Mesenchymal stem cell (in vitro differentiated cells and primary cell): ENCODE measurements around the gene CLRN1.

Experiments
- DNase-seq: peaks from one replicate; pipeline ENCODE4 v3.0.0-alpha.2; 2013
- H2AFZ ChIP-seq: one replicate; pipeline ENCODE4 v1.6.1; 2013; ENCODE audit warnings: low read depth, mild to moderate bottlenecking, control low read depth, inconsistent platforms, low read length, moderate library complexity
- H2AK5ac ChIP-seq: 2 replicates; pipeline ENCODE4 v1.6.1; 2013; ENCODE audit warnings: low read length, moderate library complexity, mild to moderate bottlenecking, inconsistent platforms; ENCODE audit not compliant: severe bottlenecking
- H2BK120ac ChIP-seq: one replicate; pipeline ENCODE4 v1.6.1; 2013; ENCODE audit warnings: low read depth, mild to moderate bottlenecking, inconsistent platforms, low read length, moderate library complexity
- H2BK12ac ChIP-seq, 2 experiments: one replicate each; pipeline ENCODE4 v1.6.1; 2013; ENCODE audit warnings: inconsistent platforms in 2 of 2, low read length in 2 of 2, mild to moderate bottlenecking in 2 of 2, moderate library complexity in 2 of 2, control low read depth in 1 of 2
- H2BK15ac ChIP-seq: one replicate; pipeline ENCODE4 v1.6.1; 2013; ENCODE audit warnings: mild to moderate bottlenecking, low read depth, inconsistent platforms; ENCODE audit not compliant: poor library complexity, severe bottlenecking
- H2BK5ac ChIP-seq: 2 replicates; pipeline ENCODE4 v1.6.1; 2013; ENCODE audit warnings: low read depth, mild to moderate bottlenecking, low read length, control low read depth, inconsistent platforms; ENCODE audit not compliant: poor library complexity, severe bottlenecking
- H3K14ac ChIP-seq, 2 experiments: one replicate each; pipeline ENCODE4 v1.6.1; 2013; ENCODE audit warnings: inconsistent platforms in 2 of 2, low read length in 2 of 2, control low read depth in 1 of 2, mild to moderate bottlenecking in 1 of 2, moderate library complexity in 1 of 2
- H3K18ac ChIP-seq, 2 experiments: one replicate each; pipeline ENCODE4 v1.6.1; 2013; ENCODE audit warnings: inconsistent platforms in 2 of 2, low read length in 2 of 2, control low read depth in 1 of 2, low read depth in 1 of 2, mild to moderate bottlenecking in 1 of 2
- H3K23ac ChIP-seq, 2 experiments: one replicate each; pipeline ENCODE4 v1.6.1; 2013; ENCODE audit warnings: inconsistent platforms in 2 of 2, low read length in 2 of 2, mild to moderate bottlenecking in 2 of 2, moderate library complexity in 2 of 2, control low read depth in 1 of 2
- H3K27ac ChIP-seq: 2 replicates; pipeline ENCODE4 v1.5.1; 2013; ENCODE audit warnings: mild to moderate bottlenecking, moderate library complexity, low read length, control low read depth, inconsistent platforms; ENCODE audit not compliant: poor library complexity, severe bottlenecking
- H3K27me3 ChIP-seq, 2 experiments: 2 replicates each; pipeline versions ENCODE4 v1.6.1 to v1.7.0; 2013; ENCODE audit warnings: low read length in 2 of 2, mild to moderate bottlenecking in 2 of 2, moderate library complexity in 2 of 2, control low read depth in 1 of 2, inconsistent platforms in 1 of 2; ENCODE audit not compliant: control insufficient read depth in 1 of 2, insufficient read depth in 1 of 2
- H3K36me3 ChIP-seq, 2 experiments: 2 replicates each; pipeline versions ENCODE4 v1.6.1 to v1.7.0; 2013; ENCODE audit warnings: low read length in 2 of 2, control low read depth in 1 of 2, inconsistent platforms in 1 of 2, low read depth in 1 of 2, mild to moderate bottlenecking in 1 of 2; ENCODE audit not compliant: insufficient read depth in 2 of 2, control insufficient read depth in 1 of 2
- H3K4ac ChIP-seq, 2 experiments: one replicate each; pipeline ENCODE4 v1.6.1; 2013; ENCODE audit warnings: inconsistent platforms in 2 of 2, low read length in 2 of 2, mild to moderate bottlenecking in 2 of 2, moderate library complexity in 2 of 2, control low read depth in 1 of 2, low read depth in 1 of 2
- H3K4me1 ChIP-seq: 2 replicates; pipeline ENCODE4 v1.6.1; 2013; ENCODE audit warnings: low read depth, low read length, control low read depth; ENCODE audit not compliant: control insufficient read depth, insufficient read depth
- H3K4me2 ChIP-seq: 2 replicates; pipeline ENCODE4 v1.6.1; 2013; ENCODE audit warnings: low read length, mild to moderate bottlenecking, inconsistent platforms; ENCODE audit not compliant: poor library complexity, severe bottlenecking
- H3K4me3 ChIP-seq, 2 experiments: 2 replicates each; pipeline versions ENCODE4 v1.5.1 to v1.7.0; 2013; ENCODE audit warnings: low read length in 2 of 2, mild to moderate bottlenecking in 2 of 2, control low read depth in 1 of 2, low read depth in 1 of 2; ENCODE audit not compliant: insufficient read depth in 1 of 2
- H3K79me1 ChIP-seq: replicated peaks from 2 replicates; pipeline ENCODE4 v1.6.1; 2013; ENCODE audit warnings: mild to moderate bottlenecking, control low read depth, low read length, inconsistent platforms; ENCODE audit not compliant: poor library complexity, severe bottlenecking
- H3K9ac ChIP-seq: 2 replicates; pipeline ENCODE4 v1.7.0; 2013; ENCODE audit warnings: mild to moderate bottlenecking, low read length, moderate library complexity
- H3K9me3 ChIP-seq: 2 replicates; pipeline ENCODE4 v1.7.0; 2013; ENCODE audit warnings: mild to moderate bottlenecking, low read length; ENCODE audit not compliant: control insufficient read depth
- H4K8ac ChIP-seq: one replicate; pipeline ENCODE4 v1.6.1; 2013; ENCODE audit warnings: inconsistent platforms, mild to moderate bottlenecking, low read length, moderate library complexity
- H4K91ac ChIP-seq: one replicate; pipeline ENCODE4 v1.6.1; 2013; ENCODE audit warnings: mild to moderate bottlenecking, low read length, inconsistent platforms
- WGBS: methylation state at CpG from one replicate; pipeline ENCODE4 v1.1.7; 2013; ENCODE audit warnings: mixed read lengths; 5-methylcytosine and 5-hydroxymethylcytosine counted together

The CLRN1 gene

GRCh38 chr3:151002003-151002981 lies 29.8 kb upstream of the CLRN1 start:
- no peak overlapping the region for H3K9ac ChIP-seq
- no peak overlapping the region for H4K91ac ChIP-seq
- no peaks in the 10 kb centered on the region for H3K79me1 ChIP-seq
- 96% methylated on average over 2 of the region's 5 CpGs for WGBS
- no peak overlapping the region for H2AK5ac ChIP-seq
- H4K8ac ChIP-seq = no peak overlapping the region
- H3K4me2 ChIP-seq = no peak overlapping the region
- no peaks in the 10 kb centered on the region for H3K4me1 ChIP-seq
- H3K23ac ChIP-seq = no peak overlapping the region
- H3K4ac ChIP-seq = no peak overlapping the region
- DNase-seq = no peak
- no peak overlapping the region for H3K14ac ChIP-seq
- H3K36me3 ChIP-seq = no peaks in the 10 kb centered on the region
- H2BK5ac ChIP-seq = no peak overlapping the region
- H3K27ac ChIP-seq = no peak overlapping the region
- no peak overlapping the region for H3K18ac ChIP-seq
- H2BK15ac ChIP-seq = no peak overlapping the region
- H3K4me3 ChIP-seq = no peak overlapping the region
- H2AFZ ChIP-seq = no peak overlapping the region
- no peaks in the 10 kb centered on the region for H3K9me3 ChIP-seq
- H3K27me3 ChIP-seq = peaks cover 0 to 3% of the 10 kb centered on the region in 2 experiments
- no peak overlapping the region for H2BK12ac ChIP-seq
- H2BK120ac ChIP-seq = no peak overlapping the region

GRCh38 chr3:150998996-150999395 lies 26.5 kb upstream of the CLRN1 start:
- H3K4me3 ChIP-seq = no peak overlapping the region

GRCh38 chr3:150996731-150997130 lies 24.2 kb upstream of the CLRN1 start:
- H2BK15ac ChIP-seq = no peak overlapping the region
- H3K14ac ChIP-seq = no peak overlapping the region
- H2BK120ac ChIP-seq = no peak overlapping the region
- no peak overlapping the region for H4K91ac ChIP-seq
- no peaks in the 10 kb centered on the region for H3K79me1 ChIP-seq
- H3K4me1 ChIP-seq = no peaks in the 10 kb centered on the region
- H3K27me3 ChIP-seq = peaks cover 0 to 10% of the 10 kb centered on the region in 2 experiments
- H3K27ac ChIP-seq = no peak overlapping the region
- no peaks in the 10 kb centered on the region for H3K36me3 ChIP-seq
- H3K18ac ChIP-seq = no peak overlapping the region
- no peak overlapping the region for H2AK5ac ChIP-seq
- no peak overlapping the region for H2BK12ac ChIP-seq
- H3K9me3 ChIP-seq = peaks cover 6% of the 10 kb centered on the region
- H2AFZ ChIP-seq = no peak overlapping the region
- H3K4me3 ChIP-seq = no peak overlapping the region
- DNase-seq = no peak
- H3K9ac ChIP-seq = no peak overlapping the region
- H3K4me2 ChIP-seq = no peak overlapping the region
- no peak overlapping the region for H2BK5ac ChIP-seq
- no peak overlapping the region for H3K4ac ChIP-seq
- no peak overlapping the region for H4K8ac ChIP-seq
- no peak overlapping the region for H3K23ac ChIP-seq

More at GRCh38 chr3:150998996-150999395, 26.5 kb upstream of the CLRN1 start:
- no peak overlapping the region for H3K23ac ChIP-seq
- H3K27me3 ChIP-seq = peaks cover 0 to 4% of the 10 kb centered on the region in 2 experiments
- no peak overlapping the region for H2BK5ac ChIP-seq
- no peak for DNase-seq
- no peak overlapping the region for H4K91ac ChIP-seq
- H3K14ac ChIP-seq = no peak overlapping the region
- no peak overlapping the region for H4K8ac ChIP-seq
- no peak overlapping the region for H2AFZ ChIP-seq
- H3K4ac ChIP-seq = no peak overlapping the region
- H2BK120ac ChIP-seq = no peak overlapping the region
- 72% methylated on average over 4 of the region's 5 CpGs for WGBS
- no peak overlapping the region for H3K18ac ChIP-seq
- H2BK12ac ChIP-seq = no peak overlapping the region
- H2BK15ac ChIP-seq = no peak overlapping the region
- H3K9ac ChIP-seq = no peak overlapping the region
- H3K36me3 ChIP-seq = no peaks in the 10 kb centered on the region
- no peaks in the 10 kb centered on the region for H3K4me1 ChIP-seq
- no peaks in the 10 kb centered on the region for H3K79me1 ChIP-seq
- H3K27ac ChIP-seq = no peak overlapping the region
- H2AK5ac ChIP-seq = no peak overlapping the region
- no peaks in the 10 kb centered on the region for H3K9me3 ChIP-seq
- no peak overlapping the region for H3K4me2 ChIP-seq

- no peak overlapping the region for H2BK5ac ChIP-seq
Observed at GRCh38 chr3:150995510-150995909, 23.0 kb upstream of the CLRN1 start.

More at GRCh38 chr3:150995510-150995909, 23.0 kb upstream of the CLRN1 start:
- H2AFZ ChIP-seq = no peak overlapping the region
- H2BK120ac ChIP-seq = no peak overlapping the region
- no peak overlapping the region for H3K14ac ChIP-seq
- no peak overlapping the region for H2BK15ac ChIP-seq
- H3K4me2 ChIP-seq = no peak overlapping the region
- DNase-seq = no peak
- peaks cover 6% of the 10 kb centered on the region for H3K9me3 ChIP-seq
- no peak overlapping the region for H3K4ac ChIP-seq
- no peaks in the 10 kb centered on the region for H3K36me3 ChIP-seq
- H3K23ac ChIP-seq = no peak overlapping the region
- no peak overlapping the region for H3K18ac ChIP-seq
- H2AK5ac ChIP-seq = no peak overlapping the region
- H4K8ac ChIP-seq = no peak overlapping the region
- H4K91ac ChIP-seq = no peak overlapping the region
- H2BK12ac ChIP-seq = no peak overlapping the region
- H3K27me3 ChIP-seq = peaks cover 0 to 19% of the 10 kb centered on the region in 2 experiments
- no peaks in the 10 kb centered on the region for H3K79me1 ChIP-seq
- no peaks in the 10 kb centered on the region for H3K4me1 ChIP-seq
- no peak overlapping the region for H3K9ac ChIP-seq
- H3K27ac ChIP-seq = no peak overlapping the region
- no peak overlapping the region for H3K4me3 ChIP-seq
